Astrocyte (in vitro differentiated cells and primary cell): ENCODE data around the gene IL6ST. TPM values are rescaled to one million over a fixed set of nuclear protein-coding genes. Genes with fewer than 3 reads are reported as not detected.
"Not testable (repeated sequence)": the region's sequence is repeated elsewhere in the genome, so short reads cannot be mapped to it uniquely, and the experiment has no call there.

Source experiments
- DNase-seq: peaks from one replicate; pipeline ENCODE4 v3.0.0-alpha.2; 2010; ENCODE audit warnings: low read depth
- FAIRE-seq: peaks from 2 replicates; lab custom pipeline; 2011; peaks lifted over from hg19 to GRCh38; lab: Jason Lieb, UNC
- H2AFZ ChIP-seq: 2 replicates; pipeline ENCODE4 v1.6.0; 2012; ENCODE audit warnings: low read depth, low read length, inconsistent platforms
- H3K27ac ChIP-seq: 2 replicates; pipeline ENCODE4 v1.5.1; 2011; ENCODE audit warnings: low read depth, low read length, inconsistent platforms
- H3K27me3 ChIP-seq: 2 replicates; pipeline ENCODE4 v1.6.0; 2011; ENCODE audit warnings: low read length, inconsistent platforms; ENCODE audit not compliant: insufficient read depth
- H3K36me3 ChIP-seq: 2 replicates; pipeline ENCODE4 v1.5.1; 2011; ENCODE audit warnings: low read length, inconsistent platforms; ENCODE audit not compliant: insufficient read depth
- H3K4me1 ChIP-seq: 2 replicates; pipeline ENCODE4 v1.5.1; 2011; ENCODE audit warnings: low read length, inconsistent platforms; ENCODE audit not compliant: insufficient read depth
- H3K4me2 ChIP-seq: 2 replicates; pipeline ENCODE4 v1.6.0; 2012; ENCODE audit warnings: low read length, inconsistent platforms
- H3K4me3 ChIP-seq: 2 replicates; pipeline ENCODE4 v1.5.1; 2011; ENCODE audit warnings: low read depth, mild to moderate bottlenecking, low read length, inconsistent platforms; ENCODE audit not compliant: insufficient read depth
- H3K79me2 ChIP-seq: 2 replicates; pipeline ENCODE4 v1.6.0; 2012; ENCODE audit warnings: mild to moderate bottlenecking, low read length, inconsistent platforms; ENCODE audit not compliant: insufficient read depth
- H3K9ac ChIP-seq: 2 replicates; pipeline ENCODE4 v1.6.0; 2012; ENCODE audit warnings: mild to moderate bottlenecking, low read length, inconsistent platforms
- H3K9me3 ChIP-seq: 2 replicates; pipeline ENCODE4 v1.5.1; 2012; ENCODE audit warnings: low read depth, mild to moderate bottlenecking, low read length, inconsistent platforms; ENCODE audit not compliant: insufficient read depth
- H4K20me1 ChIP-seq: 2 replicates; pipeline ENCODE4 v1.6.0; 2012; ENCODE audit warnings: low read length, inconsistent platforms; ENCODE audit not compliant: insufficient read depth
- H3K27ac Mint-ChIP-seq: one replicate; pipeline ENCODE4 v1.8.0; 2021; ENCODE audit warnings: mild to moderate bottlenecking, mixed read lengths; ENCODE audit not compliant: unreplicated experiment
- H3K27me3 Mint-ChIP-seq: one replicate; pipeline ENCODE4 v1.8.0; 2021; ENCODE audit warnings: low read depth, mixed read lengths; ENCODE audit not compliant: unreplicated experiment
- H3K36me3 Mint-ChIP-seq: one replicate; pipeline ENCODE4 v1.8.0; 2021; ENCODE audit warnings: low read depth, mixed read lengths; ENCODE audit not compliant: unreplicated experiment
- H3K4me1 Mint-ChIP-seq: one replicate; pipeline ENCODE4 v1.8.0; 2021; ENCODE audit warnings: low read depth, mixed read lengths; ENCODE audit not compliant: unreplicated experiment
- H3K4me3 Mint-ChIP-seq: one replicate; pipeline ENCODE4 v1.8.0; 2021; ENCODE audit warnings: mild to moderate bottlenecking, moderate library complexity, mixed read lengths; ENCODE audit not compliant: unreplicated experiment
- H3K9me3 Mint-ChIP-seq: one replicate; pipeline ENCODE4 v1.8.0; 2021; ENCODE audit warnings: mild to moderate bottlenecking, mixed read lengths; ENCODE audit not compliant: unreplicated experiment
- CTCF ChIP-seq: IDR thresholded peaks from 2 replicates; pipeline ENCODE4 v1.5.1; 2011; ENCODE audit warnings: low read depth, mild to moderate bottlenecking, inconsistent platforms, low read length, moderate library complexity; ENCODE audit not compliant: insufficient read depth
- EZH2 ChIP-seq: IDR thresholded peaks from 2 replicates; pipeline ENCODE4 v1.6.1; 2012; ENCODE audit warnings: mild to moderate bottlenecking, low read length, inconsistent platforms; ENCODE audit not compliant: insufficient read depth
- total RNA-seq: library from RNA; stranded (reverse); gene quantifications from 2 replicates; pipeline ENCODE4 v1.2.1, GENCODE V29; 2021

IL6ST gene
- total RNA-seq, 1 donor from 2014 or later: 158 TPM

DNA sequence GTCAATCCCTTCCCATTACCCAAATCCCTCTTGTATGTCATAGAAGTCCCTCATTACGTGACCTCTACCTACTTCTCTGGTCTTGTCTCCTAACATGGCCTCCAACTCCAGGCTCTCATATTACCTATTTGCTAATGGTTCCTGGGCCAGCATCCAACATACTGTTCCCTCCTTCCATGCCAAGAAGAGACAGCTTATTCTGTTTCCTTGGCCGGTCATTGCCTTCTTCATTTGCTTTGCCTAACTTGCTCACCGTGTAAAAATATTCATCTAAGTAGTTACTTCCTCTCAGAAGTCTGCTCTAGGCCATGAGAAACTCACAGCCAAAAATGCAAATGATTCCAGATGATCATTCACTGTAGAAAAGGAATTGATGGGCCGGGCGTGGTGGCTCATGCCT is 8.9 kb upstream of the IL6ST start:
- peak overlapping the region; percentile 5 for H3K27ac Mint-ChIP-seq
- FAIRE-seq: no peak

GRCh38 chr5:56003179-56003578 is 8.4 kb upstream of the IL6ST start:
- peaks cover 2% of the 10 kb centered on the region for H3K9me3 ChIP-seq
- no peaks in the 10 kb centered on the region for H3K36me3 ChIP-seq
- Mint-ChIP-seq H3K27me3 (no peaks in the 10 kb centered on the region), H3K27ac (peak overlapping the region; percentile 5), H3K4me1 (peaks cover 4% of the 10 kb centered on the region), H3K9me3 (peaks cover 8% of the 10 kb centered on the region), H3K36me3 (peaks cover 2% of the 10 kb centered on the region), H3K4me3 (no peak overlapping the region)
- no peaks in the 10 kb centered on the region for H3K79me2 ChIP-seq
- FAIRE-seq (no peak), DNase-seq (peak; percentile 37)
- no peak overlapping the region for H3K4me3 ChIP-seq
- H3K9ac ChIP-seq: no peak overlapping the region
- no peak overlapping the region for H3K4me2 ChIP-seq
- no peaks in the 10 kb centered on the region for H3K4me1 ChIP-seq
- no peak for TF ChIP-seq CTCF
- no peak for TF ChIP-seq EZH2
- no peaks in the 10 kb centered on the region for H3K27me3 ChIP-seq
- H2AFZ ChIP-seq: no peak overlapping the region
- H4K20me1 ChIP-seq: no peaks in the 10 kb centered on the region
- H3K27ac ChIP-seq: no peak overlapping the region

More for the DNA sequence above, 8.9 kb upstream of the IL6ST start:
- no peak overlapping the region for H3K9ac ChIP-seq
- H3K4me3 Mint-ChIP-seq: no peak overlapping the region
- no peak for TF ChIP-seq CTCF
- TF ChIP-seq EZH2: no peak
- no peaks in the 10 kb centered on the region for H3K4me1 ChIP-seq
- H3K4me3 ChIP-seq: no peak overlapping the region
- no peaks in the 10 kb centered on the region for H4K20me1 ChIP-seq
- peaks cover 2% of the 10 kb centered on the region for H3K36me3 Mint-ChIP-seq
- H3K36me3 ChIP-seq: no peaks in the 10 kb centered on the region
- no peak overlapping the region for H2AFZ ChIP-seq
- DNase-seq: no peak
- H3K79me2 ChIP-seq: no peaks in the 10 kb centered on the region
- peaks cover 2% of the 10 kb centered on the region for H3K9me3 ChIP-seq
- H3K27me3 ChIP-seq: no peaks in the 10 kb centered on the region
- no peaks in the 10 kb centered on the region for H3K27me3 Mint-ChIP-seq
- no peak overlapping the region for H3K27ac ChIP-seq
- peaks cover 8% of the 10 kb centered on the region for H3K9me3 Mint-ChIP-seq
- peaks cover 4% of the 10 kb centered on the region for H3K4me1 Mint-ChIP-seq
- H3K4me2 ChIP-seq: no peak overlapping the region

DNA sequence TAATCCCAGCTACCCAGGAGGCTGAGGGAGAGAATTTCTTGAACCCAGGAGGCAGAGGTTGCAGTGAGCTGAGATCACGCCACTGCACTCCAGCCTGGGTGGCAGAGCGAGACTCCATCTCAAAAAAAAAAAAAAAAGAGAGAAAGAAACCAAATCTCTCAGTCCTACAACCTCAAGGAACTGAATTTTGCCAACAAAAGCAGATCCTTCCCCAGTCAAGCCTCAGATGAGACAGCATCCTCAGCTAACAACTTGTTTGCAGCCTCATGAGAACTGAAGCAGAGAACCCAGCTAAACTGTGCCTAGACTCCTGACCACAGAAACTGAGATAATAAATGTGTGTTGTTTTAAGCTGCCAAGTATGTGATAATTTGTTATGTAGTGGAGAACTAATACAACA is 7.5 kb upstream of the IL6ST start:
- no peak overlapping the region for H3K27ac ChIP-seq
- Mint-ChIP-seq H3K4me1 (peaks cover 4% of the 10 kb centered on the region), H3K9me3 (peaks cover 8% of the 10 kb centered on the region), H3K36me3 (peaks cover 2% of the 10 kb centered on the region), H3K27ac (no peak overlapping the region), H3K27me3 (no peaks in the 10 kb centered on the region), H3K4me3 (no peak overlapping the region)
- FAIRE-seq (no peak), DNase-seq (no peak)
- H3K4me1 ChIP-seq: peaks cover 3% of the 10 kb centered on the region
- no peak overlapping the region for H3K4me2 ChIP-seq
- H3K9me3 ChIP-seq: peaks cover 2% of the 10 kb centered on the region
- H3K4me3 ChIP-seq: no peak overlapping the region
- H3K36me3 ChIP-seq: no peaks in the 10 kb centered on the region
- H4K20me1 ChIP-seq: no peaks in the 10 kb centered on the region
- H3K79me2 ChIP-seq: no peaks in the 10 kb centered on the region
- H3K9ac ChIP-seq: no peak overlapping the region
- no peak overlapping the region for H2AFZ ChIP-seq
- TF ChIP-seq CTCF: no peak
- TF ChIP-seq EZH2: no peak
- no peaks in the 10 kb centered on the region for H3K27me3 ChIP-seq

DNA sequence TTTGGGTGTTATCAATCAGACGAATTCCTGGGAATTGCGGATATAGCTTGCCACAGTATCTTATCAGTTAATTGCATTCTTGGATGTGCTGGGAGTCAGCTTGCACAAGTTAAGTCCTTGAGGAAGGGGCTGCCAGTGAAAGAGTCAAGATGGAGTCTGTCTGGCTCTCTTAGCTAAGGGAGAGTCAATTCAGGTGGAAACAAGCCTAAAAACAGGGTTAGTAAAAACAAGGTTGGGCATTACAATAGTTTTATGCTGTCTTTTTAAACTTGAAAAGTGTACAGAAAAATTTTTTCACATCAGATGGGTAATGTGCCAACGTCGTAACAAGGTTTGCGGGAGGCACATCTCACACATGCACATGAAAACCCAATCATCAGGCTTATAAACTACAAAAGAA is 5.5 kb upstream of the IL6ST start:
- H3K79me2 ChIP-seq, H3K36me3 Mint-ChIP-seq, H3K4me3 ChIP-seq, H3K4me2 ChIP-seq, H3K4me3 Mint-ChIP-seq, H3K9me3 ChIP-seq, H3K27me3 ChIP-seq, H3K27ac Mint-ChIP-seq, H2AFZ ChIP-seq, H3K9ac ChIP-seq, H3K4me1 ChIP-seq, FAIRE-seq, DNase-seq, H3K27ac ChIP-seq, H3K4me1 Mint-ChIP-seq, H3K9me3 Mint-ChIP-seq, H3K36me3 ChIP-seq, H3K27me3 Mint-ChIP-seq, H4K20me1 ChIP-seq: not testable (repeated sequence)
